ENCODE data around the gene TMEM107.
"Not testable (repeated sequence)": the region's sequence is repeated elsewhere in the genome, so short reads cannot be mapped to it uniquely, and the experiment has no call there.

The TMEM107 gene

DNA sequence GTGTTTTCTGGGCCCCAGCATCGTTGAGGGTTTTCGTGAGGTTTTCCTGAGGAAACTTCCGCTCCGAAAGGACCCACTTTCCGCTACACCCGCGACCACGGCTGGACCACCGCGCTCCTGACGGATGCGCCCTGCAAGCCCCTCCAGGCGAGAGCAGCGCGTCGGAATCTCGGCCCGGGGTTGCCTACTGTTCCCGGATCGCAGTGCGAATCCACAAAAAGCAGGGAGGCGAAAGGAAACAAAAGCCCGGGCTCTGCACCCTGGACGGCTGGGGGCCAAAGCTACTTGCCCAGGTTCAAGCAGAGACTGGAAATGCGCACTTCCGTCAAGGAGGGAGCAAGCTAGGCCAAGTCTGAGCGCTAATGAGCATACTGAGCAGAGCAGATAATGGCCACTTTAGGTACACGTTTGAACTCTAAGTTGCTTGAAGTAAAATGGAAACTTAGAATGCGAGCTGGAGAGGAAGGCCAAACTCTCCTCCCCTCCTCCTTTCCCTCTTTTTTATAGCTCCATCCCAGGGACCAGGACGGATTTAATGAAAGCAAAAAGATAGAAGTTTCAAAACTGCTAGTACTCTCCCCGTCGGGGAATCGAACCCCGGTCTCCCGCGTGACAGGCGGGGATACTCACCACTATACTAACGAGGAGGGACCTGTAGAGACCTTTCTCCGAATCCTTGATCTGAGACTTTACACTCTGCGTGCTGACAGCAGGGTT is 45.6 kb upstream of the TMEM107 start:
- Histone ChIP-seq H3K4me1 (no peaks in the 10 kb centered on the region), H3K27me3 (no peaks in the 10 kb centered on the region), H3K36me3 (no peaks in the 10 kb centered on the region), H3K4me3 (ENCODE audit: low read depth, low read length) (peak overlapping the region; percentile 80), H3K9me3 (no peaks in the 10 kb centered on the region)
- no peak for TF ChIP-seq CTCF (IDR thresholded peaks at IDR 0.05; ENCODE audit: low read depth, low read length)
- peak; percentile 71 for DNase-seq

GRCh38 chr17:8220783-8221662 is 44.8 kb upstream of the TMEM107 start:
- peak; percentile 68 for DNase-seq
- Histone ChIP-seq H3K4me3 (ENCODE audit: low read depth, low read length) (peak overlapping the region; percentile 80), H3K36me3 (no peaks in the 10 kb centered on the region), H3K27me3 (no peaks in the 10 kb centered on the region), H3K9me3 (no peaks in the 10 kb centered on the region), H3K4me1 (no peaks in the 10 kb centered on the region)
- no peak for TF ChIP-seq CTCF (IDR thresholded peaks at IDR 0.05; ENCODE audit: low read depth, low read length)

DNA sequence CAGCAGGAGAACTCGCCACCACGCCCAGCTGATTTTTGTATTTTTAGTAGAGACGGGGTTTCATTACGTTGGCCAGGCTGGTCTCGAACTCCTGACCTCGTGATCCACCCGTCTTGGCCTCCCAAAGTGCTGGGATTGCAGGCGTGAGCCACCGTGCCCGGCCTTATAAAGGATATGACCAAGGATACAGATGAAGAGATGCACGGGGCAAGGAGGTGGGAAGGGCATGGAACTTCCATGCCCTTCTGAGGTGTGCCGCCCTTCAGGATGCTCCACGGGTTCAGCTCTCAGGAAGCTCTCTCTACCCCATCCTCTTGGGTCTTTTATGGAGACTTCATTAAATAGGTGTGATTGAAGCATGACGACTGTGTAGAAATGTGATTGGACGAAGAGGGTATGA is 37.8 kb upstream of the TMEM107 start:
- not testable (repeated sequence) for DNase-seq; H3K27me3 ChIP-seq; H3K4me1 ChIP-seq; H3K9me3 ChIP-seq; H3K4me3 ChIP-seq (ENCODE audit: low read depth, low read length); H3K36me3 ChIP-seq

DNA sequence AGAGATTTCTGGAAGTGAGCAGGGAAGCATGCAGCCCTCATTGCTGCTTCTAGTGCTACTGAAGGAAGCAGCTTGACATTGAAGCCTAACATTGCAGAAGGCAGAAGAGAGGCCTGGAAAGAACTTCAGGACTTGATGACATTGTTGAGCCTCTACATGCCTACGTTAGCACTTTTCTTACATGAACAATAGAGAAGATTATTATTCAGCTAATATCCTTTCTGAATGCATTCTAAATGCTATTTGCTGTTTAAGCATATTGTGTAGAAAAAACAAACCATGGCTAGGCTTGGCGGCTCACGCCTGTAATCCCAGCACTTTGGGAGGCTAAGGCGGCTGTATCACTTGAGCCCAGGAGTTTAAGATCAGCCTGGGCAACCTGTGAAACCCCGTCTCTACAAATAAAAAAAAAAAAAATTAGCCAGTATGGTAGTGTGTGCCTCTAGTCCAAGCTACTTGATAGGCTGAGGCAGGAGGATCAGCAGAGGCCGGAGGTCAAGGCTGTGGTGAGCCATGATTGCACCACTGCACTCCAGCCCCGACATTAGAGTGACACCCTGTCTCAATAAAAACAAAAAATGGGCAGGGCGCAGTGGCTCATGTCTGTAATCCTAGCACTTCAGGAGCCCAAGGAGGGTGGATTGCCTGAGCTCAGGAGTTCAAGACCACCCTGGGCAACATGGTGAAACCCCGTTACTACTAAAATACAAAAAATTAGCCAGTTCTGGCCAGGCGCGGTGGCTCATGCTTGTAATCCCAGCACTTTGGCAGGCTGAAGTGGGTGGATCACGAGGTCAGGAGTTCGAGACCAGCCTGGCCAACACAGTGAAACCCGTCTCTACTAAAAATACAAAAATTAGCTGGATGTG is 36.4 kb upstream of the TMEM107 start:
- Histone ChIP-seq H3K36me3 (peaks cover 5% of the 10 kb centered on the region), H3K27me3 (no peaks in the 10 kb centered on the region), H3K9me3 (no peaks in the 10 kb centered on the region), H3K4me3 (ENCODE audit: low read depth, low read length) (no peak overlapping the region), H3K4me1 (no peaks in the 10 kb centered on the region)
- no peak for TF ChIP-seq CTCF (IDR thresholded peaks at IDR 0.05; ENCODE audit: low read depth, low read length)
- no peak for DNase-seq

GRCh38 chr17:8210761-8211458 is 34.7 kb upstream of the TMEM107 start:
- Histone ChIP-seq H3K4me3 (ENCODE audit: low read depth, low read length) (peak overlapping the region; percentile 82), H3K4me1 (no peaks in the 10 kb centered on the region), H3K9me3 (no peaks in the 10 kb centered on the region), H3K27me3 (no peaks in the 10 kb centered on the region), H3K36me3 (peaks cover 19% of the 10 kb centered on the region)
- no peak for TF ChIP-seq CTCF (IDR thresholded peaks at IDR 0.05; ENCODE audit: low read depth, low read length)
- no peak for DNase-seq

Measured in BE2C (cell line).